HEK293 (cell line): Measurements from ENCODE around the gene FUT6.

Experiments
- BCL11B ChIP-seq: fragments of 450-650 bp; formaldehyde crosslinking; IDR thresholded peaks from 2 replicates; pipeline ENCODE4 v1.5.1; 2016; ENCODE audit warnings: low read depth, missing biosample characterization, missing genetic modification characterization
- EGR2 ChIP-seq: fragments of 450-650 bp; formaldehyde crosslinking; IDR thresholded peaks from 2 replicates; pipeline ENCODE4 v1.5.1; 2016; ENCODE audit warnings: low read depth, missing biosample characterization, missing genetic modification characterization
- GLIS1 ChIP-seq: fragments of 450-650 bp; formaldehyde crosslinking; IDR thresholded peaks from 2 replicates; pipeline ENCODE4 v1.5.1; 2016; ENCODE audit warnings: missing biosample characterization, missing genetic modification characterization
- KLF1 ChIP-seq: fragments of 450-650 bp; formaldehyde crosslinking; IDR thresholded peaks from 2 replicates; pipeline ENCODE4 v1.5.1; 2016; ENCODE audit warnings: missing biosample characterization, missing genetic modification characterization
- PRDM1 ChIP-seq: fragments of 450-650 bp; formaldehyde crosslinking; IDR thresholded peaks from 2 replicates; pipeline ENCODE4; 2016; ENCODE audit warnings: missing biosample characterization, missing genetic modification characterization
- REPIN1 ChIP-seq: fragments of 450-650 bp; formaldehyde crosslinking; IDR thresholded peaks from 2 replicates; pipeline ENCODE4 v1.5.1; 2017; ENCODE audit warnings: missing biosample characterization, missing genetic modification characterization, low read depth
- SP3 ChIP-seq: fragments of 450-650 bp; formaldehyde crosslinking; IDR thresholded peaks from 2 replicates; pipeline ENCODE4 v1.5.1; 2016; ENCODE audit warnings: missing biosample characterization, missing genetic modification characterization
- SP7 ChIP-seq: fragments of 450-650 bp; formaldehyde crosslinking; IDR thresholded peaks from 2 replicates; pipeline ENCODE4 v1.5.1; 2016; ENCODE audit warnings: missing biosample characterization, missing genetic modification characterization
- TRIM28 ChIP-seq: IDR thresholded peaks from 2 replicates; pipeline ENCODE4 v1.6.1; 2011; ENCODE audit warnings: low read length, control low read depth, borderline replicate concordance
- YY1 ChIP-seq: fragments of 450-650 bp; formaldehyde crosslinking; IDR thresholded peaks from 2 replicates; pipeline ENCODE4 v1.5.1; 2018; ENCODE audit warnings: missing biosample characterization, missing genetic modification characterization
- YY2 ChIP-seq: fragments of 450-650 bp; formaldehyde crosslinking; IDR thresholded peaks from 2 replicates; pipeline ENCODE4 v1.5.1; 2016; ENCODE audit warnings: missing biosample characterization, missing genetic modification characterization
- ZBTB11 ChIP-seq: fragments of 450-650 bp; formaldehyde crosslinking; conservative IDR thresholded peaks from 2 replicates; pipeline ENCODE4 v1.5.1; 2016; ENCODE audit warnings: low read depth, missing biosample characterization, missing genetic modification characterization
- ZBTB20 ChIP-seq: fragments of 450-650 bp; formaldehyde crosslinking; IDR thresholded peaks from 2 replicates; pipeline ENCODE4 v1.5.1; 2016; ENCODE audit warnings: missing biosample characterization, missing genetic modification characterization
- ZBTB8A ChIP-seq: fragments of 450-650 bp; formaldehyde crosslinking; IDR thresholded peaks from 2 replicates; pipeline ENCODE4 v1.5.1; 2016; ENCODE audit warnings: missing biosample characterization, missing genetic modification characterization
- ZIC2 ChIP-seq: fragments of 450-650 bp; formaldehyde crosslinking; IDR thresholded peaks from 2 replicates; pipeline ENCODE4 v1.5.1; 2016; ENCODE audit warnings: missing biosample characterization, missing genetic modification characterization
- ZNF114 ChIP-seq: fragments of 450-650 bp; formaldehyde crosslinking; IDR thresholded peaks from 2 replicates; pipeline ENCODE4 v1.5.0; 2017; ENCODE audit warnings: missing biosample characterization, missing genetic modification characterization
- ZNF132 ChIP-seq: fragments of 450-650 bp; formaldehyde crosslinking; IDR thresholded peaks from 2 replicates; pipeline ENCODE4 v1.5.1; 2017; ENCODE audit warnings: missing biosample characterization, missing genetic modification characterization, borderline replicate concordance
- ZNF157 ChIP-seq: fragments of 450-650 bp; formaldehyde crosslinking; IDR thresholded peaks from 2 replicates; pipeline ENCODE4 v1.5.1; 2016; ENCODE audit warnings: missing biosample characterization, missing genetic modification characterization
- ZNF266 ChIP-seq: fragments of 450-650 bp; formaldehyde crosslinking; IDR thresholded peaks from 2 replicates; pipeline ENCODE4 v1.5.1; 2016; ENCODE audit warnings: missing biosample characterization, missing genetic modification characterization, low read depth
- ZNF292 ChIP-seq: fragments of 450-650 bp; formaldehyde crosslinking; IDR thresholded peaks from 2 replicates; pipeline ENCODE4 v1.5.1; 2016; ENCODE audit warnings: low read depth, missing biosample characterization, missing genetic modification characterization, borderline replicate concordance
- ZNF37A ChIP-seq: fragments of 450-650 bp; IDR thresholded peaks from 2 replicates; pipeline ENCODE4 v1.5.1; 2018; ENCODE audit warnings: missing biosample characterization, missing genetic modification characterization
- ZNF416 ChIP-seq: fragments of 450-650 bp; formaldehyde crosslinking; IDR thresholded peaks from 2 replicates; pipeline ENCODE4 v1.5.1; 2016; ENCODE audit warnings: missing biosample characterization, missing genetic modification characterization
- ZNF48 ChIP-seq: fragments of 450-650 bp; formaldehyde crosslinking; IDR thresholded peaks from 2 replicates; pipeline ENCODE4 v1.5.1; 2016; ENCODE audit warnings: missing biosample characterization, missing genetic modification characterization
- ZNF488 ChIP-seq: fragments of 450-650 bp; formaldehyde crosslinking; IDR thresholded peaks from 2 replicates; pipeline ENCODE4 v1.5.1; 2016; ENCODE audit warnings: missing biosample characterization, missing genetic modification characterization
- ZNF510 ChIP-seq: fragments of 450-650 bp; formaldehyde crosslinking; IDR thresholded peaks from 2 replicates; pipeline ENCODE4 v1.5.1; 2018; ENCODE audit warnings: mild to moderate bottlenecking, missing genetic modification characterization, missing biosample characterization; ENCODE audit not compliant: insufficient replicate concordance
- ZNF521 ChIP-seq: fragments of 450-650 bp; formaldehyde crosslinking; IDR thresholded peaks from 2 replicates; pipeline ENCODE4 v1.5.1; 2017; ENCODE audit warnings: missing biosample characterization, mild to moderate bottlenecking, missing genetic modification characterization
- ZNF560 ChIP-seq: fragments of 450-650 bp; formaldehyde crosslinking; IDR thresholded peaks from 2 replicates; pipeline ENCODE4 v1.5.1; 2017; ENCODE audit warnings: missing biosample characterization, missing genetic modification characterization, borderline replicate concordance
- ZNF624 ChIP-seq: fragments of 450-650 bp; formaldehyde crosslinking; IDR thresholded peaks from 2 replicates; pipeline ENCODE4 v1.5.1; 2017; ENCODE audit warnings: missing biosample characterization, missing genetic modification characterization
- ZNF692 ChIP-seq: fragments of 450-650 bp; formaldehyde crosslinking; IDR thresholded peaks from 2 replicates; pipeline ENCODE4 v1.5.1; 2016; ENCODE audit warnings: missing biosample characterization, missing genetic modification characterization
- ZNF76 ChIP-seq: fragments of 450-650 bp; formaldehyde crosslinking; IDR thresholded peaks from 2 replicates; pipeline ENCODE4; 2016; ENCODE audit warnings: low read depth, missing biosample characterization, missing genetic modification characterization, borderline replicate concordance
- ZSCAN16 ChIP-seq: fragments of 450-650 bp; formaldehyde crosslinking; IDR thresholded peaks from 2 replicates; pipeline ENCODE4 v1.5.1; 2016; ENCODE audit warnings: missing biosample characterization, missing genetic modification characterization
- ZSCAN23 ChIP-seq: fragments of 450-650 bp; formaldehyde crosslinking; IDR thresholded peaks from 2 replicates; pipeline ENCODE4 v1.5.1; 2016; ENCODE audit warnings: missing biosample characterization, missing genetic modification characterization
- ZSCAN30 ChIP-seq: fragments of 450-650 bp; IDR thresholded peaks from 2 replicates; pipeline ENCODE4 v1.5.1; 2018; ENCODE audit warnings: missing biosample characterization, mild to moderate bottlenecking, missing genetic modification characterization, moderate library complexity
- TF ChIP-seq, protein P1 (sequence below): fragments of 450-650 bp; formaldehyde crosslinking; IDR thresholded peaks from 2 replicates; pipeline ENCODE4 v1.5.1; 2016; ENCODE audit warnings: missing biosample characterization, missing genetic modification characterization
- TF ChIP-seq, protein P2 (sequence below): fragments of 450-650 bp; formaldehyde crosslinking; IDR thresholded peaks from 2 replicates; pipeline ENCODE4 v1.5.1; 2017; ENCODE audit warnings: missing biosample characterization, missing genetic modification characterization

FUT6 gene

GRCh38 chr19:5822181-5822844 lies 17.2 kb downstream of the FUT6 start (continued):
- no peak for TF ChIP-seq SP3 (tag by site-specific recombination)
- TF ChIP-seq ZNF624 (tag by site-specific recombination) = no peak
- no peak for TF ChIP-seq BCL11B
- TF ChIP-seq ZNF292 (tag by site-specific recombination) = no peak
- no peak for TF ChIP-seq ZNF488 (tag by site-specific recombination)
- TF ChIP-seq ZBTB20 (tag by site-specific recombination) = 0 out of 2 replicates have a peak, but pooled peaks have one; percentile 29
- TF ChIP-seq ZNF37A (tag by site-specific recombination) = no peak
- TF ChIP-seq ZNF266 = no peak
- no peak for TF ChIP-seq KLF1 (tag by site-specific recombination)
- peak; percentile 57 for TF ChIP-seq ZIC2
- peak; percentile 96 for TF ChIP-seq GLIS1
- TF ChIP-seq ZBTB8A (tag by site-specific recombination) = 0 out of 2 replicates have a peak, but pooled peaks have one; percentile 13
- 0 out of 2 replicates have a peak, but pooled peaks have one; percentile 31 for TF ChIP-seq ZNF692 (tag by site-specific recombination)
- TF ChIP-seq ZNF132 (tag by site-specific recombination) = no peak
- TF ChIP-seq TRIM28 = no peak
- TF ChIP-seq ZSCAN16 (tag by site-specific recombination) = no peak
- TF ChIP-seq ZNF76 (tag by site-specific recombination) = no peak
- TF ChIP-seq ZBTB11 (tag by site-specific recombination) = no peak
- TF ChIP-seq ZNF510 (tag by site-specific recombination) = no peak
- no peak for TF ChIP-seq REPIN1 (tag by site-specific recombination)
- TF ChIP-seq ZNF560 = no peak
- TF ChIP-seq, protein P1, sequence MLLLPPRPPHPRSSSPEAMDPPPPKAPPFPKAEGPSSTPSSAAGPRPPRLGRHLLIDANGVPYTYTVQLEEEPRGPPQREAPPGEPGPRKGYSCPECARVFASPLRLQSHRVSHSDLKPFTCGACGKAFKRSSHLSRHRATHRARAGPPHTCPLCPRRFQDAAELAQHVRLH (tag by site-specific recombination) = no peak
- TF ChIP-seq PRDM1 (tag by site-specific recombination) = no peak
- no peak for TF ChIP-seq ZNF521
- TF ChIP-seq SP7 (tag by site-specific recombination) = no peak
- TF ChIP-seq YY2 = no peak
- TF ChIP-seq, protein P2, sequence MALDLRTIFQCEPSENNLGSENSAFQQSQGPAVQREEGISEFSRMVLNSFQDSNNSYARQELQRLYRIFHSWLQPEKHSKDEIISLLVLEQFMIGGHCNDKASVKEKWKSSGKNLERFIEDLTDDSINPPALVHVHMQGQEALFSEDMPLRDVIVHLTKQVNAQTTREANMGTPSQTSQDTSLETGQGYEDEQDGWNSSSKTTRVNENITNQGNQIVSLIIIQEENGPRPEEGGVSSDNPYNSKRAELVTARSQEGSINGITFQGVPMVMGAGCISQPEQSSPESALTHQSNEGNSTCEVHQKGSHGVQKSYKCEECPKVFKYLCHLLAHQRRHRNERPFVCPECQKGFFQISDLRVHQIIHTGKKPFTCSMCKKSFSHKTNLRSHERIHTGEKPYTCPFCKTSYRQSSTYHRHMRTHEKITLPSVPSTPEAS (tag by site-specific recombination) = no peak
- no peak for TF ChIP-seq ZNF157
- TF ChIP-seq ZNF48 (tag by site-specific recombination) = no peak
- TF ChIP-seq ZSCAN30 = no peak
- no peak for TF ChIP-seq ZSCAN23 (tag by site-specific recombination)
- no peak for TF ChIP-seq ZNF416 (tag by site-specific recombination)
- no peak for TF ChIP-seq ZNF114 (tag by site-specific recombination)
- no peak for TF ChIP-seq YY1
- TF ChIP-seq EGR2 (tag by site-specific recombination) = no peak
